HL-60 (cell line): ENCODE results near the gene FCRLB.

ENCODE experiments used
- DNase-seq, 2 experiments: peaks; one replicate each; pipeline ENCODE4 v3.0.0-alpha.2; 2010 to 2020; ENCODE audit warnings: low read depth in 1 of 2, low spot score in 1 of 2
- H3K27ac ChIP-seq: fragments of 250-450 bp; sonication (Bioruptor Pico); replicated peaks from 2 replicates; pipeline ENCODE4 v1.5.1; 2020; ENCODE audit warnings: mild to moderate bottlenecking, moderate library complexity
- H3K27me3 ChIP-seq: fragments of 250-450 bp; sonication (Bioruptor Pico); 2 replicates; pipeline ENCODE4 v1.5.1; 2021; ENCODE audit warnings: mild to moderate bottlenecking, moderate library complexity; ENCODE audit not compliant: insufficient read depth, poor library complexity, severe bottlenecking
- H3K4me3 ChIP-seq: replicated peaks from 2 replicates; pipeline ENCODE4 v1.5.1; 2011; ENCODE audit warnings: mild to moderate bottlenecking, control low read depth, low read length; ENCODE audit not compliant: insufficient read depth
- CTCF ChIP-seq: IDR thresholded peaks from one replicate; pipeline ENCODE4 v1.5.1; 2011; ENCODE audit warnings: low read length, control low read depth, inconsistent platforms; ENCODE audit not compliant: insufficient read depth
- GABPA ChIP-seq: IDR thresholded peaks from 2 replicates; pipeline ENCODE4 v1.6.1; 2012; ENCODE audit warnings: low read depth
- POLR2AphosphoS5 ChIP-seq: IDR thresholded peaks from 2 replicates; pipeline ENCODE4 v1.6.1; 2012; ENCODE audit warnings: low read depth
- SPI1 ChIP-seq: IDR thresholded peaks from 2 replicates; pipeline ENCODE4 v1.6.1; 2012; ENCODE audit warnings: low read depth, mild to moderate bottlenecking, borderline replicate concordance
- TF ChIP-seq, protein P1 (sequence below): IDR thresholded peaks from 2 replicates; pipeline ENCODE4 v1.6.1; 2012; ENCODE audit warnings: low read depth; ENCODE audit not compliant: insufficient replicate concordance

Gene FCRLB

DNA sequence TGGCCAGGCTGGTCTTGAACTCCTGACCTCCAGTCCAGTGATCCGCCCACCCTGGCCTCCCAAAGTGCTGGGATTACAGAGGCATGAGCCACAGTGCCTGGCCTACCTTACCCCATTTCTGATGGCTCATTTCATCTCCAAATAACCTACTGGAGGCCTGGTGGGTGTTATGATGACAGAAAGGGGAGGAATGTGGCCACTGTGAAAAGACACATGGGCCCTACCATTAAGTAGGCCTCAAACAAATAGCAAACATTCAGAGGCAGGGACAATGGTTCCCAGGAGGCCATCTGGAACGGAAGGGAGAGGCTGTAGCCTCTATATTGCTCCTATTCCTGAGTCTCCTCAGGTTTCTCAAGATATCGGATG is 15.2 kb upstream of the FCRLB start:
- H3K27me3 ChIP-seq: no peaks in the 10 kb centered on the region
- H3K27ac ChIP-seq: no peak overlapping the region
- TF ChIP-seq SPI1: no peak
- TF ChIP-seq, protein P1, sequence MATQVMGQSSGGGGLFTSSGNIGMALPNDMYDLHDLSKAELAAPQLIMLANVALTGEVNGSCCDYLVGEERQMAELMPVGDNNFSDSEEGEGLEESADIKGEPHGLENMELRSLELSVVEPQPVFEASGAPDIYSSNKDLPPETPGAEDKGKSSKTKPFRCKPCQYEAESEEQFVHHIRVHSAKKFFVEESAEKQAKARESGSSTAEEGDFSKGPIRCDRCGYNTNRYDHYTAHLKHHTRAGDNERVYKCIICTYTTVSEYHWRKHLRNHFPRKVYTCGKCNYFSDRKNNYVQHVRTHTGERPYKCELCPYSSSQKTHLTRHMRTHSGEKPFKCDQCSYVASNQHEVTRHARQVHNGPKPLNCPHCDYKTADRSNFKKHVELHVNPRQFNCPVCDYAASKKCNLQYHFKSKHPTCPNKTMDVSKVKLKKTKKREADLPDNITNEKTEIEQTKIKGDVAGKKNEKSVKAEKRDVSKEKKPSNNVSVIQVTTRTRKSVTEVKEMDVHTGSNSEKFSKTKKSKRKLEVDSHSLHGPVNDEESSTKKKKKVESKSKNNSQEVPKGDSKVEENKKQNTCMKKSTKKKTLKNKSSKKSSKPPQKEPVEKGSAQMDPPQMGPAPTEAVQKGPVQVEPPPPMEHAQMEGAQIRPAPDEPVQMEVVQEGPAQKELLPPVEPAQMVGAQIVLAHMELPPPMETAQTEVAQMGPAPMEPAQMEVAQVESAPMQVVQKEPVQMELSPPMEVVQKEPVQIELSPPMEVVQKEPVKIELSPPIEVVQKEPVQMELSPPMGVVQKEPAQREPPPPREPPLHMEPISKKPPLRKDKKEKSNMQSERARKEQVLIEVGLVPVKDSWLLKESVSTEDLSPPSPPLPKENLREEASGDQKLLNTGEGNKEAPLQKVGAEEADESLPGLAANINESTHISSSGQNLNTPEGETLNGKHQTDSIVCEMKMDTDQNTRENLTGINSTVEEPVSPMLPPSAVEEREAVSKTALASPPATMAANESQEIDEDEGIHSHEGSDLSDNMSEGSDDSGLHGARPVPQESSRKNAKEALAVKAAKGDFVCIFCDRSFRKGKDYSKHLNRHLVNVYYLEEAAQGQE: no peak
- no peak for TF ChIP-seq CTCF
- TF ChIP-seq POLR2AphosphoS5: no peak
- TF ChIP-seq GABPA: no peak
- no peak overlapping the region for H3K4me3 ChIP-seq
- no peak for DNase-seq

DNA sequence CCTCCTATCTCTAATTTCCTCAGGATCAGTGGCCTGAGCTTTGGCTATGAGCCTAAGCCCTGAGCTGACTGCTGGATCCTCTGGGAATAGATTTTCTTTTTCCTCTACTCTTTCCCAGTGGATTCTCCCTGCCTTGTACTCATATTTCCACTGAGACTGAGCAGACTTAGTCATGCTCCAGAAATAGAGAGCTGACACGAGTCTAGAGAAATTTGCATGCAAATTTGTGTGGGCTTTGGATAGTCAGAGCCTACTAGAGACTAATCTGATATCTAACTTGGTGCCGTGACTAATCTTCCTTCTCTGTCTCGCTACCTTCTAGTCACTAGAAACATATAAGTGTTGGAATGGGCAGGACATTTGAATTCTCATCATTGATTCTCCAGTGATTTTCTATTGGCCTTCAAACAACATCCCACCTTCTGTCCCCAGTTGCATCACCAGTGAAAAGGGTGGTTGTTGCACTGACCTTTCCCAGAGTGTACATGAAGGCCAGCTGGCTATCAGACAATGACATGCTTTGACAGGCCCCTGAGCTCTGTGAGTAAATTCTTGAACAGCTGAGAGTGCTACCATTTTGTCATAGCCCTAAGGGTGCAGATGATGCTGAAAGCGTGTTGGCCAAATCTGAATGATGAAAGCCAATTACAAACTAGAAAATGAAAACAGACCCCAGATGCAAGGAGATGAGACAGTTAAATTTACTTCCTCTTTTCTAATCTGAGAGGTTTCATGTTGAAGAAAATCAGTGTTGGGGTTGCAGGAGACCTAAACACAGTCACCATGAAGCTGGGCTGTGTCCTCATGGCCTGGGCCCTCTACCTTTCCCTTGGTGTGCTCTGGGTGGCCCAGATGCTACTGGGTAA is 14.6 kb upstream of the FCRLB start, which contains the start of gene FCRLA:
Gene FCRLA (plus strand): TSS at position 748 of the 866 bp plus-strand sequence. CDS start 36 bp downstream, at position 784.
- Histone ChIP-seq H3K27me3 (no peaks in the 10 kb centered on the region), H3K27ac (no peak within 1 kb of the TSS), H3K4me3 (no peak within 1 kb of the TSS)
- TF ChIP-seq POLR2AphosphoS5 (no peak), SPI1 (no peak), CTCF (no peak), GABPA (no peak)
- TF ChIP-seq, protein P1: no peak
- DNase-seq: no peak

GRCh38 chr1:161707503-161707902 is 13.8 kb upstream of the FCRLB start:
- H3K27me3 ChIP-seq: no peaks in the 10 kb centered on the region
- TF ChIP-seq POLR2AphosphoS5 (no peak), GABPA (no peak)
- TF ChIP-seq, protein P1: no peak
- H3K27ac ChIP-seq: no peak overlapping the region
- no peak overlapping the region for H3K4me3 ChIP-seq
- DNase-seq: no peak
